Hepatocyte (in vitro differentiated cells): Measurements from ENCODE around the gene EXOC7.

Experiments
- CTCF ChIP-seq: fragments of 200-600 bp; sonication (generic); IDR thresholded peaks from 2 replicates; pipeline ENCODE4 v1.5.1; 2016; ENCODE audit warnings: antibody characterized with exemption, mild to moderate bottlenecking; ENCODE audit not compliant: poor library complexity
- EZH2 ChIP-seq: fragments of 200-600 bp; sonication (generic); IDR thresholded peaks from 2 replicates; pipeline ENCODE4 v1.6.1; 2016; ENCODE audit warnings: antibody characterized with exemption, mild to moderate bottlenecking, borderline replicate concordance
- EZH2phosphoT487 ChIP-seq: fragments of 200-600 bp; sonication (generic); IDR thresholded peaks from one replicate; pipeline ENCODE4 v1.6.1; 2018; ENCODE audit warnings: antibody characterized with exemption, mild to moderate bottlenecking, low read depth, moderate library complexity; ENCODE audit not compliant: unreplicated experiment, severe bottlenecking

DNA sequence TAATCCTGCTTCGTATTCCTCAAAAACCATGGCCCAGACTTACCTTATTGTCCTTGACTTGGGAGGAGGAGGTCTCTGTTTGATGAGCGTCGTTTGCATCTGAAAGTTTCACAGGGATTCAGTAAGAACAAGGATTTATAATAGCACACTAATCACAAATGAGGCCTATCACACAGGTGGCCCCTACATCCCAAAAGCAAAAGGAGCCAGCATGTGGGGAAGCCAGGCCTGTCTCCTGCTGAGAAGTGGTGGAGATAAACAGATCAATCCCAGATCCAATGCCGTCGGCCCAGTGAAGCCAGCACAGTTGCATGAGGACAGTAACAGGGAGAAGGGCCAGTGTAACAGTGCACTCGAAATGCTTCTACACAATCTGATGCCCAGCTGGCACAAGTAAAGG, 63.2 kb downstream of the EXOC7 start:
- no peak for TF ChIP-seq EZH2phosphoT487
- TF ChIP-seq CTCF = no peak
- no peak for TF ChIP-seq EZH2
